Trophoblast cell (in vitro differentiated cells and primary cell): ENCODE measurements around the gene EDAR.

Experiments used
- DNase-seq, 2 donors: peaks; one replicate each; pipeline ENCODE4 v3.0.0-alpha.2; 2016
- H2AFZ ChIP-seq: 2 replicates; pipeline ENCODE4 v1.6.1; 2013; ENCODE audit warnings: low read length, moderate library complexity, mild to moderate bottlenecking; ENCODE audit not compliant: insufficient read depth, poor library complexity
- H2AK5ac ChIP-seq: 2 replicates; pipeline ENCODE4 v1.6.1; 2013; ENCODE audit warnings: mild to moderate bottlenecking, low read length
- H2BK120ac ChIP-seq: 2 replicates; pipeline ENCODE4 v1.6.1; 2013; ENCODE audit warnings: low read length, mild to moderate bottlenecking, moderate library complexity; ENCODE audit not compliant: insufficient read depth, poor library complexity
- H2BK12ac ChIP-seq: 2 replicates; pipeline ENCODE4 v1.6.1; 2013; ENCODE audit warnings: mild to moderate bottlenecking, low read length, moderate library complexity
- H2BK5ac ChIP-seq: 2 replicates; pipeline ENCODE4 v1.6.1; 2013; ENCODE audit warnings: low read length, low read depth, moderate library complexity, mild to moderate bottlenecking; ENCODE audit not compliant: poor library complexity
- H3K14ac ChIP-seq: 2 replicates; pipeline ENCODE4 v1.6.1; 2013; ENCODE audit warnings: mild to moderate bottlenecking, low read length
- H3K18ac ChIP-seq: 2 replicates; pipeline ENCODE4 v1.6.1; 2013; ENCODE audit warnings: mild to moderate bottlenecking, low read length
- H3K23ac ChIP-seq: 2 replicates; pipeline ENCODE4 v1.6.1; 2013; ENCODE audit warnings: low read length
- H3K27ac ChIP-seq: 2 replicates; pipeline ENCODE4 v1.5.1; 2013; ENCODE audit warnings: low read depth, mild to moderate bottlenecking, inconsistent platforms, low read length, moderate library complexity
- H3K27me3 ChIP-seq: 2 replicates; pipeline ENCODE4 v1.6.1; 2013; ENCODE audit warnings: inconsistent platforms, mild to moderate bottlenecking, low read length, moderate library complexity; ENCODE audit not compliant: insufficient read depth
- H3K36me3 ChIP-seq, 2 experiments: 1 replicate in 1 of 2; 2 replicates in 1 of 2; pipeline ENCODE4 v1.6.1; 2013; ENCODE audit warnings: low read length in 2 of 2, mild to moderate bottlenecking in 2 of 2, moderate library complexity in 1 of 2; ENCODE audit not compliant: insufficient read depth in 2 of 2, control insufficient read depth in 1 of 2
- H3K4ac ChIP-seq: 2 replicates; pipeline ENCODE4 v1.6.1; 2013; ENCODE audit warnings: low read depth, mild to moderate bottlenecking, low read length, moderate library complexity
- H3K4me1 ChIP-seq, 2 experiments: 1 replicate in 1 of 2; 2 replicates in 1 of 2; pipeline ENCODE4 v1.6.1; 2013; ENCODE audit warnings: low read length in 2 of 2, mild to moderate bottlenecking in 2 of 2, moderate library complexity in 1 of 2; ENCODE audit not compliant: insufficient read depth in 2 of 2, control insufficient read depth in 1 of 2
- H3K4me2 ChIP-seq: 2 replicates; pipeline ENCODE4 v1.6.1; 2013; ENCODE audit warnings: inconsistent platforms, mild to moderate bottlenecking, low read length, moderate library complexity
- H3K4me3 ChIP-seq: 2 replicates; pipeline ENCODE4 v1.5.1; 2013; ENCODE audit warnings: mild to moderate bottlenecking, low read depth, low read length, inconsistent platforms
- H3K79me1 ChIP-seq: one replicate; pipeline ENCODE4 v1.6.1; 2013; ENCODE audit warnings: low read length
- H3K79me2 ChIP-seq: 2 replicates; pipeline ENCODE4 v1.6.1; 2013; ENCODE audit warnings: low read length, mild to moderate bottlenecking; ENCODE audit not compliant: control insufficient read depth, insufficient read depth, poor library complexity
- H3K9ac ChIP-seq: 2 replicates; pipeline ENCODE4 v1.6.1; 2013; ENCODE audit warnings: mild to moderate bottlenecking, low read length
- H3K9me3 ChIP-seq: 2 replicates; pipeline ENCODE4 v1.6.1; 2013; ENCODE audit warnings: low read depth, mild to moderate bottlenecking, control low read depth, inconsistent platforms, low read length; ENCODE audit not compliant: insufficient read depth
- H4K12ac ChIP-seq: 2 replicates; pipeline ENCODE4 v1.6.1; 2013; ENCODE audit warnings: low read depth, mild to moderate bottlenecking, low read length, moderate library complexity
- H4K8ac ChIP-seq: 2 replicates; pipeline ENCODE4 v1.6.1; 2013; ENCODE audit warnings: low read depth, mild to moderate bottlenecking, low read length, moderate library complexity
- H4K91ac ChIP-seq: one replicate; pipeline ENCODE4 v1.6.1; 2013; ENCODE audit warnings: low read depth, mild to moderate bottlenecking, low read length, moderate library complexity
- WGBS: extraction: QIAGEN DNeasy Blood & Tissue Kit; methylation state at CpG from one replicate; pipeline ENCODE4 v1.1.7; 2013; ENCODE audit warnings: missing lambda C conversion rate; ENCODE audit not compliant: insufficient read length, insufficient coverage; ENCODE audit errors: extremely low coverage; 5-methylcytosine and 5-hydroxymethylcytosine counted together

Gene EDAR

GRCh38 chr2:108958002-108958401 lies 31.0 kb downstream of the EDAR start:
- Histone ChIP-seq H3K4me2 (no peak overlapping the region), H2BK120ac (no peak overlapping the region), H3K79me1 (no peaks in the 10 kb centered on the region), H3K14ac (no peak overlapping the region), H4K12ac (no peak overlapping the region), H3K18ac (no peak overlapping the region), H3K27ac (no peak overlapping the region), H2BK12ac (no peak overlapping the region), H3K9ac (no peak overlapping the region), H2BK5ac (no peak overlapping the region), H3K27me3 (no peaks in the 10 kb centered on the region), H3K4me1 (peaks cover 0 to 7% of the 10 kb centered on the region in 2 experiments), H3K4me3 (no peak overlapping the region), H3K9me3 (no peaks in the 10 kb centered on the region), H4K8ac (no peak overlapping the region), H3K36me3 (no peaks in the 10 kb centered on the region), H2AK5ac (no peak overlapping the region), H3K79me2 (no peaks in the 10 kb centered on the region), H2AFZ (no peak overlapping the region), H4K91ac (no peak overlapping the region), H3K4ac (no peak overlapping the region), H3K23ac (no peak overlapping the region)
- no peak for DNase-seq
- WGBS = no CpG with 5 or more reads among the region's 8 CpGs

GRCh38 chr2:108956375-108956774 lies 32.6 kb downstream of the EDAR start:
- peaks cover 0 to 7% of the 10 kb centered on the region in 2 experiments for H3K4me1 ChIP-seq
- no peak overlapping the region for H3K23ac ChIP-seq
- H2AK5ac ChIP-seq = no peak overlapping the region
- H4K12ac ChIP-seq = no peak overlapping the region
- no peak overlapping the region for H2BK5ac ChIP-seq
- no peak overlapping the region for H3K9ac ChIP-seq
- H3K36me3 ChIP-seq = no peaks in the 10 kb centered on the region
- no peak overlapping the region for H4K91ac ChIP-seq
- H3K4ac ChIP-seq = no peak overlapping the region
- no peaks in the 10 kb centered on the region for H3K79me2 ChIP-seq
- H3K14ac ChIP-seq = no peak overlapping the region
- no peaks in the 10 kb centered on the region for H3K9me3 ChIP-seq
- no CpG with 5 or more reads among the region's 2 CpGs for WGBS
- DNase-seq = no peak
- no peaks in the 10 kb centered on the region for H3K27me3 ChIP-seq
- H3K18ac ChIP-seq = no peak overlapping the region
- no peak overlapping the region for H3K27ac ChIP-seq
- no peak overlapping the region for H2AFZ ChIP-seq
- no peak overlapping the region for H2BK12ac ChIP-seq
- no peak overlapping the region for H4K8ac ChIP-seq
- H3K79me1 ChIP-seq = no peaks in the 10 kb centered on the region
- no peak overlapping the region for H3K4me2 ChIP-seq
- no peak overlapping the region for H2BK120ac ChIP-seq
- H3K4me3 ChIP-seq = no peak overlapping the region

GRCh38 chr2:108950369-108951135 lies 38.5 kb downstream of the EDAR start:
- Histone ChIP-seq H3K27me3 (no peaks in the 10 kb centered on the region), H2BK12ac (no peak overlapping the region), H3K36me3 (no peaks in the 10 kb centered on the region), H3K4me2 (no peak overlapping the region), H3K23ac (no peak overlapping the region), H2AFZ (no peak overlapping the region), H2BK5ac (no peak overlapping the region), H3K79me1 (no peaks in the 10 kb centered on the region), H4K91ac (no peak overlapping the region), H3K9me3 (peaks cover 12% of the 10 kb centered on the region), H3K18ac (no peak overlapping the region), H3K4me3 (no peak overlapping the region), H2AK5ac (no peak overlapping the region), H3K4me1 (no peaks in the 10 kb centered on the region), H2BK120ac (no peak overlapping the region), H3K79me2 (no peaks in the 10 kb centered on the region), H3K4ac (no peak overlapping the region), H3K14ac (no peak overlapping the region), H4K8ac (no peak overlapping the region), H3K9ac (no peak overlapping the region), H4K12ac (no peak overlapping the region), H3K27ac (no peak overlapping the region)
- DNase-seq = no peak
- no CpG with 5 or more reads among the region's 4 CpGs for WGBS

GRCh38 chr2:108949316-108950239 lies 39.4 kb downstream of the EDAR start:
- Histone ChIP-seq H3K14ac (no peak overlapping the region), H4K12ac (no peak overlapping the region), H3K18ac (no peak overlapping the region), H3K4me2 (no peak overlapping the region), H4K91ac (no peak overlapping the region), H3K27me3 (no peaks in the 10 kb centered on the region), H3K23ac (no peak overlapping the region), H2BK120ac (no peak overlapping the region), H2AFZ (no peak overlapping the region), H2BK5ac (no peak overlapping the region), H3K4ac (no peak overlapping the region), H3K79me1 (no peaks in the 10 kb centered on the region), H2AK5ac (no peak overlapping the region), H3K9ac (no peak overlapping the region), H3K79me2 (no peaks in the 10 kb centered on the region), H3K27ac (no peak overlapping the region), H3K4me1 (no peaks in the 10 kb centered on the region), H3K9me3 (peaks cover 12% of the 10 kb centered on the region), H3K4me3 (no peak overlapping the region), H3K36me3 (no peaks in the 10 kb centered on the region), H2BK12ac (no peak overlapping the region), H4K8ac (no peak overlapping the region)
- no peak for DNase-seq
- no CpG with 5 or more reads among the region's 4 CpGs for WGBS
